Adrenal gland (tissue), 5 donors: ENCODE data around the gene ASB8.

Experiments used
- POLR2A ChIP-seq, 2 donors: fragments of 450-650 bp; IDR thresholded peaks; one replicate each; pipeline ENCODE4 v1.6.1; 2017; ENCODE audit warnings: antibody characterized with exemption in 2 of 2, mild to moderate bottlenecking in 2 of 2, moderate library complexity in 1 of 2
- TF ChIP-seq, protein P1 (sequence below), 6 experiments: fragments of 450-650 bp in 4 of 6; fragments of 200-600 bp in 2 of 6; sonication (generic) in 1 of 6; IDR thresholded peaks; 1 replicate in 5 of 6; 2 replicates in 1 of 6; pipeline versions ENCODE4 v1.5.1 to v1.8.0; 2016 to 2021; ENCODE audit warnings: antibody characterized with exemption in 6 of 6, mild to moderate bottlenecking in 2 of 6, moderate library complexity in 1 of 6
- donor health status: DM: no; HTN: no; CAD: no.

DNA sequence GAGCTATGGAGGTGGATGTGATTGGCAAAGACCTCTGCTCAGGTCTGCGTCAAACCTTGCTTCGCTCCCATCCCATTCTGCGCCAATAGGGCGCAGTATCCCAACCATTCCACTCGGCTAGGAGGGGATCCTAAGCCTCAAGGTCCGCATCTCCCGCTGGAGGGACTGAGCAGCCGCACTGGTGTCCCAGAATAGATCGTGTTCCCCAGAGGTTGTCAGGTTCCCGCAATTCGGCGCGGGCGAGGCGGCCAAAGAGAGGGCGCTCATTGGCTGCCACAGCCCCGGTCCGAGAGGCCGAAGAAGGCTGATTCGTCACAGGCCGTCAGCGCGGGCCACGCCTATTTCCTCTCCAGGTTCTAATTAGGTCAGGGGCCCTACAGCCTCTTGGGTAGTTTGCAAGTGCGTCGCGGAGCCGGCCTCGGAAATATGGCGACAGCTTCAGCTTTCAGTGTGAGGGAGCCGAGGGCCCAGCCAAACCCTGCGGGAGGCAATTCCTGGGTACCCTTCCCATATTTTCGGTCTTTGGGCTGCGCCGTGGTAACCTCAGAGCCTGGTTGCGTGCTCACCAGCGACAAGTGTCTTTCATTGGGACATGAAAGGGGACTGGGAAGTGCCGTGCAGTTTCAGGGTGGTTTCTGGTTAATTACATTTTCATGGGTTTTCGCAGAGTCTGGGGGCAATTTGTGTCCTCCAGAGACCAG lies 40.8 kb upstream of the ASB8 start:
- TF ChIP-seq, protein P1, sequence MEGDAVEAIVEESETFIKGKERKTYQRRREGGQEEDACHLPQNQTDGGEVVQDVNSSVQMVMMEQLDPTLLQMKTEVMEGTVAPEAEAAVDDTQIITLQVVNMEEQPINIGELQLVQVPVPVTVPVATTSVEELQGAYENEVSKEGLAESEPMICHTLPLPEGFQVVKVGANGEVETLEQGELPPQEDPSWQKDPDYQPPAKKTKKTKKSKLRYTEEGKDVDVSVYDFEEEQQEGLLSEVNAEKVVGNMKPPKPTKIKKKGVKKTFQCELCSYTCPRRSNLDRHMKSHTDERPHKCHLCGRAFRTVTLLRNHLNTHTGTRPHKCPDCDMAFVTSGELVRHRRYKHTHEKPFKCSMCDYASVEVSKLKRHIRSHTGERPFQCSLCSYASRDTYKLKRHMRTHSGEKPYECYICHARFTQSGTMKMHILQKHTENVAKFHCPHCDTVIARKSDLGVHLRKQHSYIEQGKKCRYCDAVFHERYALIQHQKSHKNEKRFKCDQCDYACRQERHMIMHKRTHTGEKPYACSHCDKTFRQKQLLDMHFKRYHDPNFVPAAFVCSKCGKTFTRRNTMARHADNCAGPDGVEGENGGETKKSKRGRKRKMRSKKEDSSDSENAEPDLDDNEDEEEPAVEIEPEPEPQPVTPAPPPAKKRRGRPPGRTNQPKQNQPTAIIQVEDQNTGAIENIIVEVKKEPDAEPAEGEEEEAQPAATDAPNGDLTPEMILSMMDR (IDR thresholded peaks at IDR 0.05) = peak in 1 of 6 experiments; percentile 18
- peak; percentile 97 to 99 for TF ChIP-seq POLR2A (IDR thresholded peaks at IDR 0.05)
